ENCODE data around the gene DIAPH3.
"Not testable (repeated sequence)": the region's sequence is repeated elsewhere in the genome, so short reads cannot be mapped to it uniquely, and the experiment has no call there.

DIAPH3 gene

GRCh38 chr13:60043262-60043661 lies 120.5 kb downstream of the DIAPH3 start (continued):
- no peak for TF ChIP-seq ZNF785 (tag by site-specific recombination; IDR thresholded peaks at IDR 0.05)
- TF ChIP-seq ZNF423 (tag by site-specific recombination; IDR thresholded peaks at IDR 0.05), result no peak
- no peak for TF ChIP-seq ZNF169 (tag by site-specific recombination; IDR thresholded peaks at IDR 0.05)
- no peak for TF ChIP-seq TRIM28 (IDR thresholded peaks at IDR 0.05; ENCODE audit: borderline replicate concordance, low read length)

GRCh38 chr13:60040668-60041067 lies 123.1 kb downstream of the DIAPH3 start:
- POLR2A ChIA-PET; H3K4me1 ChIP-seq (ENCODE audit: control insufficient read depth, insufficient read depth, low read length); CTCF ChIA-PET: not testable (repeated sequence)

GRCh38 chr13:60035874-60036273 lies 127.9 kb downstream of the DIAPH3 start:
- TF ChIP-seq ZNF426 (tag by site-specific recombination; IDR thresholded peaks at IDR 0.05), result no peak
- no peak for TF ChIP-seq ZNF423 (tag by site-specific recombination; IDR thresholded peaks at IDR 0.05)
- TF ChIP-seq SP3 (tag by site-specific recombination; IDR thresholded peaks at IDR 0.05), result no peak
- TF ChIP-seq ZNF707 (tag by site-specific recombination; IDR thresholded peaks at IDR 0.05), result no peak
- TF ChIP-seq MZF1 (tag by site-specific recombination; IDR thresholded peaks at IDR 0.05; ENCODE audit: borderline replicate concordance), result no peak
- no peak for TF ChIP-seq ZNF248 (tag by site-specific recombination; IDR thresholded peaks at IDR 0.05)
- no peak for TF ChIP-seq ZNF585B (tag by site-specific recombination; IDR thresholded peaks at IDR 0.05)
- TF ChIP-seq KLF17 (tag by site-specific recombination; IDR thresholded peaks at IDR 0.05), result no peak
- no peak for TF ChIP-seq KLF10 (tag by site-specific recombination; IDR thresholded peaks at IDR 0.05)
- CTCF ChIA-PET, result no interaction called here
- Histone ChIP-seq H3K27ac (ENCODE audit: extremely low read depth, low read depth, low read length) (no peak overlapping the region), H3K4me1 (ENCODE audit: control insufficient read depth, insufficient read depth, low read length) (no peaks in the 10 kb centered on the region), H3K9me3 (ENCODE audit: control insufficient read depth, insufficient read depth, low read depth, low read length) (no peaks in the 10 kb centered on the region), H3K36me3 (ENCODE audit: control insufficient read depth in 2 of 2, insufficient read depth in 1 of 2, low read length in 2 of 2) (no peaks in the 10 kb centered on the region), H3K4me3 (ENCODE audit: low read depth, low read length) (no peak overlapping the region)
- POLR2A ChIA-PET, result no interaction called here

More at GRCh38 chr13:60040668-60041067, 123.1 kb downstream of the DIAPH3 start:
- not testable (repeated sequence) for H3K36me3 ChIP-seq (ENCODE audit: control insufficient read depth in 2 of 2, insufficient read depth in 1 of 2, low read length in 2 of 2); H3K9me3 ChIP-seq (ENCODE audit: control insufficient read depth, insufficient read depth, low read depth, low read length); H3K27ac ChIP-seq (ENCODE audit: extremely low read depth, low read depth, low read length); H3K4me3 ChIP-seq (ENCODE audit: low read depth, low read length)

- Histone ChIP-seq H3K27ac (ENCODE audit: extremely low read depth, low read depth, low read length) (no peak overlapping the region), H3K36me3 (ENCODE audit: control insufficient read depth in 2 of 2, insufficient read depth in 1 of 2, low read length in 2 of 2) (no peaks in the 10 kb centered on the region), H3K4me3 (ENCODE audit: low read depth, low read length) (no peak overlapping the region), H3K4me1 (ENCODE audit: control insufficient read depth, insufficient read depth, low read length) (no peaks in the 10 kb centered on the region), H3K9me3 (ENCODE audit: control insufficient read depth, insufficient read depth, low read depth, low read length) (no peaks in the 10 kb centered on the region)
- POLR2A ChIA-PET, result no interaction called here
- CTCF ChIA-PET, result no interaction called here
- no peak for TF ChIP-seq ZNF837 (tag by site-specific recombination; IDR thresholded peaks at IDR 0.05)
- TF ChIP-seq ZNF514 (tag by site-specific recombination; IDR thresholded peaks at IDR 0.05), result no peak
- no peak for TF ChIP-seq ZNF148 (tag by site-specific recombination; IDR thresholded peaks at IDR 0.05; ENCODE audit: borderline replicate concordance)
- TF ChIP-seq ZNF394 (tag by site-specific recombination; IDR thresholded peaks at IDR 0.05; ENCODE audit: borderline replicate concordance), result no peak
- no peak for TF ChIP-seq KLF16 (tag by site-specific recombination; IDR thresholded peaks at IDR 0.05)
- no peak for TF ChIP-seq PBX3 (CRISPR knock-in tag; IDR thresholded peaks at IDR 0.05)
- TF ChIP-seq ZNF660 (tag by site-specific recombination; IDR thresholded peaks at IDR 0.05), result no peak
- no peak for TF ChIP-seq ZNF398 (tag by site-specific recombination; IDR thresholded peaks at IDR 0.05)
- no peak for TF ChIP-seq ZNF600 (tag by site-specific recombination; IDR thresholded peaks at IDR 0.05)
- no peak for TF ChIP-seq ZNF114 (tag by site-specific recombination; IDR thresholded peaks at IDR 0.05)
- no peak for TF ChIP-seq ZNF677 (tag by site-specific recombination; IDR thresholded peaks at IDR 0.05)
- TF ChIP-seq ZNF132 (tag by site-specific recombination; IDR thresholded peaks at IDR 0.05; ENCODE audit: borderline replicate concordance), result no peak
- no peak for TF ChIP-seq ZNF548 (tag by site-specific recombination; IDR thresholded peaks at IDR 0.05)
- no peak for TF ChIP-seq ZNF580 (tag by site-specific recombination; IDR thresholded peaks at IDR 0.05)
These were observed 130.9 kb downstream of the DIAPH3 start for GRCh38 chr13:60032851-60033250.
